Stimulated activated CD4-positive, alpha-beta T cell treated with anti-CD3 and anti-CD28 coated beads, TNF-alpha, amount 100 ng/mL, for 4 hours (primary cell): ENCODE data around the gene KRTAP4-12.
"Not testable (repeated sequence)": the region's sequence is repeated elsewhere in the genome, so short reads cannot be mapped to it uniquely, and the experiment has no call there.

ENCODE experiments used
- DNase-seq, 3 experiments: peaks; one replicate each; pipeline ENCODE4 v3.0.0-alpha.2; 2020; ENCODE audit warnings: low read depth in 3 of 3

KRTAP4-12 gene

DNA sequence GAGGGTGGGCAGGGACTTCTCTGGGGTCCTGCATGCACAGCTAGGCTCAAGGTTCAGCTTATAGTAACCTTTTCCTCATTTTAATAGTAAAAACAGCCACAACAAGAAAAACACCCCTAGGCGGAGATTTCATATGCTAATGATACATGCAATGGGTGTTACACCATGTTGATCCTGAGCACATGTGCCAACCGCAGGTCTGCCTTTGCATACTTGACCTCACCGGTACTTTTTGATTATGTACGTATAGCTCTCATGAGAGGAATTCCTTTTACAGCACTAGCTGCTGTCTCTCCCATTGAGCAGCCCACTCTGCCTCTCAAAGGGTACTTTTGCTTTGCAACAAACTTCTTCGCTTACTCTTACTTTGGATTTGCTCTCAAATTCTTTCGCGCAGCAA is 27.9 kb downstream of the KRTAP4-12 start:
- no peak for DNase-seq

GRCh38 chr17:41088760-41089352 is 35.1 kb downstream of the KRTAP4-12 start:
- DNase-seq = not testable (repeated sequence)

GRCh38 chr17:41084100-41084856 is 39.7 kb downstream of the KRTAP4-12 start, which contains the start of gene KRTAP4-7:
TSS of gene KRTAP4-7 (plus strand) at chr17:41084150. CDS start at chr17:41084207, 57 bp downstream.
- not testable (repeated sequence) for DNase-seq

DNA sequence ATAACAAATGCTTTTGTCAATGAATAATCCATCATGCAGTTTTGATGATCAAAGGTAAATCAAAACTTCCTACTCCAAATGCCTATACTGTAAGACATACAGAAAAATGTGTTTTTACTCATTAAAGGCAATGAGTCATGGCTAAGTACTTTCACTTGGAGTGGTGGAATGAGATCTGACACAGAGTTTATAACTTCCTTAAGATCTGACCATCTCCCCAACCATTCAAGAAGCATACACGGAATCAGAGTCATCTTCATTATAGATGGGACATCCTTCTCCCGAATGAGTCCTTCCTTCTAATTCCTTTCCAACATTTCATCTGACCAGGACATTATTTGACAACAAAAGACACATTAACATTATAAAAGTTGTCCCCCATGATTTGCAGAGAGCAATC is 40.6 kb downstream of the KRTAP4-12 start:
- DNase-seq = not testable (repeated sequence)

- no peak for DNase-seq
These were observed 41.4 kb downstream of the KRTAP4-12 start for GRCh38 chr17:41082626-41083025.

- DNase-seq = no peak
These were observed 47.2 kb downstream of the KRTAP4-12 start for GRCh38 chr17:41076788-41077187.

- no peak for DNase-seq
These were observed 50.3 kb downstream of the KRTAP4-12 start for GRCh38 chr17:41073676-41074075.
